Dermis blood vessel endothelial cell (primary cell): ENCODE measurements around the gene LMAN2L. TPM values are rescaled to one million over a fixed set of nuclear protein-coding genes. Genes with fewer than 3 reads are reported as not detected.

Source experiments
- total RNA-seq: library from RNA; depleted of rRNA; stranded (reverse); fragments of >200 nt; gene quantifications from 2 replicates; pipeline ENCODE4 v1.2.3, GENCODE V29; 2014

Gene LMAN2L
- total RNA-seq, 1 donor from 2014 or later = 24.2 TPM

Other genes starting within 250 kb of the LMAN2L start
- gene NEURL3, start 234.7 kb downstream of the LMAN2L start, total RNA-seq = 0.05 and 0.51 TPM in 2 replicates
- gene ARID5A, start 203.3 kb downstream of the LMAN2L start, total RNA-seq = 11.4 and 15.4 TPM in 2 replicates
- 27.7 and 32.8 TPM in 2 replicates for gene KANSL3, start 101.8 kb downstream of the LMAN2L start, total RNA-seq
- gene FER1L5, start 97.3 kb downstream of the LMAN2L start, total RNA-seq = under 0.01 TPM in 1 of 2 replicates, not detected in the other
- gene CNNM4, start 20.8 kb upstream of the LMAN2L start, total RNA-seq = 2.4 and 3.2 TPM in 2 replicates
- 14.0 and 24.9 TPM in 2 replicates for gene CNNM3, start 76.2 kb upstream of the LMAN2L start, total RNA-seq
- 1.1 and 1.5 TPM in 2 replicates for gene ANKRD23, start 104.0 kb upstream of the LMAN2L start, total RNA-seq
- 6.8 and 8.0 TPM in 2 replicates for gene ANKRD39, start 118.0 kb upstream of the LMAN2L start, total RNA-seq
- 39.7 and 40.3 TPM in 2 replicates for gene SEMA4C, start 130.0 kb upstream of the LMAN2L start, total RNA-seq
- not detected in 2 replicates for gene FAM178B, start 246.5 kb upstream of the LMAN2L start, total RNA-seq